ENCODE data around the gene CEP104.

DNA sequence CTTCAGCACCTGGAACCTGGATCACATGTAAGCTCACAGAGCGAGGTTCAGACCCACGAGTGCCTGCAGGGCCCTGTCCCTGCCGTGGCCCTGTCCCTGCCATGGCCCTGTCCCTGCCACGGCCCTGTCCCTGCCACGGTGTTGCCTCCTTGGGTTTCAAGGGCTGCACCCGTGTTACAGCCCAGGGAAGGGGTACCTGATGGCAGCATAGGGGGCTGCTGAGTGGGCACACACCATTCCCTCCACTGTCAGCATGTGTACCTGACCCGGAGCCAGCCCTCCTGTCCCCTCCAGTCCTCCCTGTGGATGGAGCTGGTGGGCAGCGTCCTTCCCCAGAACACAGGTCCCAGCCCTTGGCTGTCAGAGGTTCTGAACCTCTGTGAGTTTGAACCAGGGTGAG is 15.5 kb upstream of the CEP104 start:
- TF ChIP-seq, protein P1, sequence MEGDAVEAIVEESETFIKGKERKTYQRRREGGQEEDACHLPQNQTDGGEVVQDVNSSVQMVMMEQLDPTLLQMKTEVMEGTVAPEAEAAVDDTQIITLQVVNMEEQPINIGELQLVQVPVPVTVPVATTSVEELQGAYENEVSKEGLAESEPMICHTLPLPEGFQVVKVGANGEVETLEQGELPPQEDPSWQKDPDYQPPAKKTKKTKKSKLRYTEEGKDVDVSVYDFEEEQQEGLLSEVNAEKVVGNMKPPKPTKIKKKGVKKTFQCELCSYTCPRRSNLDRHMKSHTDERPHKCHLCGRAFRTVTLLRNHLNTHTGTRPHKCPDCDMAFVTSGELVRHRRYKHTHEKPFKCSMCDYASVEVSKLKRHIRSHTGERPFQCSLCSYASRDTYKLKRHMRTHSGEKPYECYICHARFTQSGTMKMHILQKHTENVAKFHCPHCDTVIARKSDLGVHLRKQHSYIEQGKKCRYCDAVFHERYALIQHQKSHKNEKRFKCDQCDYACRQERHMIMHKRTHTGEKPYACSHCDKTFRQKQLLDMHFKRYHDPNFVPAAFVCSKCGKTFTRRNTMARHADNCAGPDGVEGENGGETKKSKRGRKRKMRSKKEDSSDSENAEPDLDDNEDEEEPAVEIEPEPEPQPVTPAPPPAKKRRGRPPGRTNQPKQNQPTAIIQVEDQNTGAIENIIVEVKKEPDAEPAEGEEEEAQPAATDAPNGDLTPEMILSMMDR (IDR thresholded peaks at IDR 0.05), result no peak
- TF ChIP-seq POLR2AphosphoS5 (IDR thresholded peaks at IDR 0.05) (no peak), POLR2A (IDR thresholded peaks at IDR 0.05) (no peak)
